GM13977 (cell line): Measurements from ENCODE around the gene RAB44.

Experiments
- DNase-seq: peaks from one replicate; pipeline ENCODE4 v3.0.0; 2012; ENCODE audit warnings: low spot score
- in situ Hi-C: fragments of 300-500 bp; cut with MboI; formaldehyde crosslinking; loops from one replicate; pipeline ENCODE4 v1.12.0; 2022; ENCODE audit warnings: low sequenced_read_pairs, low pct_unique_long_range_greater_than_20kb, mixed read lengths, inconsistent platforms; ENCODE audit not compliant: unreplicated experiment
- TF ChIP-seq, protein P1 (sequence below): IDR thresholded peaks from 2 replicates; pipeline ENCODE4 v1.5.1; 2012; ENCODE audit warnings: mild to moderate bottlenecking, control low read depth; ENCODE audit not compliant: insufficient read depth; ENCODE audit errors: extremely low read depth, missing control alignments

RAB44 gene

DNA sequence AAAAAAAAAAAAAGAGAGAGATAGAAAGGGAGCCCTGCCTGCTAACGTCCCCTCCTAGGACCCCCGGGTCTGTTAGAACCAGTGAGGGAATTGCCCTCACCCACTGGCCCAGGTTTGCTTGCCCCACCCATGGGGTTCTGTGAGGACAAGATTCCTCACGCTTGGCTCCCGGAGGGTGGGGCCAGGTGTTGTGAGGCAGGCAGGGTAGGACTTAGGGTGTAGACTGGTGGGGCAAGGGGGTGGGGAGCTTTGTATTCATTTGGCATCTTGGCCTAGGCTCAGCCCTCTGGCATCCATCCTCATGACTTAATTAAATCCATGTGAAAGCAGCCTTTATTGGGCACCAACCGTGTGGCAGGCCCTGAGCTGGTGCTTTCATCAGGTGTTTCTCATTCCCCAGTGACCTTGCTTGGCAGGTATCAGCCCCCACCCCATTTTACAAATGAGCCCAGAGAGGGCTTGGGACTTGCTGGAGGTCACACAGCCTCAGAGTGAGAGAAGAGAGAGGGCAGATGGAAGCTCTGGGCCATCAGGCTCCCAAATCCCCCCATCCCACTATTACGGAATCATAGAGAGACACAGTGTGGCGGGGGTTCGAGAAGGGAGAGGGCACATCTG is 19.0 kb downstream of the RAB44 start:
- in situ Hi-C loops: no loop called here
- TF ChIP-seq, protein P1, sequence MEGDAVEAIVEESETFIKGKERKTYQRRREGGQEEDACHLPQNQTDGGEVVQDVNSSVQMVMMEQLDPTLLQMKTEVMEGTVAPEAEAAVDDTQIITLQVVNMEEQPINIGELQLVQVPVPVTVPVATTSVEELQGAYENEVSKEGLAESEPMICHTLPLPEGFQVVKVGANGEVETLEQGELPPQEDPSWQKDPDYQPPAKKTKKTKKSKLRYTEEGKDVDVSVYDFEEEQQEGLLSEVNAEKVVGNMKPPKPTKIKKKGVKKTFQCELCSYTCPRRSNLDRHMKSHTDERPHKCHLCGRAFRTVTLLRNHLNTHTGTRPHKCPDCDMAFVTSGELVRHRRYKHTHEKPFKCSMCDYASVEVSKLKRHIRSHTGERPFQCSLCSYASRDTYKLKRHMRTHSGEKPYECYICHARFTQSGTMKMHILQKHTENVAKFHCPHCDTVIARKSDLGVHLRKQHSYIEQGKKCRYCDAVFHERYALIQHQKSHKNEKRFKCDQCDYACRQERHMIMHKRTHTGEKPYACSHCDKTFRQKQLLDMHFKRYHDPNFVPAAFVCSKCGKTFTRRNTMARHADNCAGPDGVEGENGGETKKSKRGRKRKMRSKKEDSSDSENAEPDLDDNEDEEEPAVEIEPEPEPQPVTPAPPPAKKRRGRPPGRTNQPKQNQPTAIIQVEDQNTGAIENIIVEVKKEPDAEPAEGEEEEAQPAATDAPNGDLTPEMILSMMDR: no peak
- DNase-seq: no peak

DNA sequence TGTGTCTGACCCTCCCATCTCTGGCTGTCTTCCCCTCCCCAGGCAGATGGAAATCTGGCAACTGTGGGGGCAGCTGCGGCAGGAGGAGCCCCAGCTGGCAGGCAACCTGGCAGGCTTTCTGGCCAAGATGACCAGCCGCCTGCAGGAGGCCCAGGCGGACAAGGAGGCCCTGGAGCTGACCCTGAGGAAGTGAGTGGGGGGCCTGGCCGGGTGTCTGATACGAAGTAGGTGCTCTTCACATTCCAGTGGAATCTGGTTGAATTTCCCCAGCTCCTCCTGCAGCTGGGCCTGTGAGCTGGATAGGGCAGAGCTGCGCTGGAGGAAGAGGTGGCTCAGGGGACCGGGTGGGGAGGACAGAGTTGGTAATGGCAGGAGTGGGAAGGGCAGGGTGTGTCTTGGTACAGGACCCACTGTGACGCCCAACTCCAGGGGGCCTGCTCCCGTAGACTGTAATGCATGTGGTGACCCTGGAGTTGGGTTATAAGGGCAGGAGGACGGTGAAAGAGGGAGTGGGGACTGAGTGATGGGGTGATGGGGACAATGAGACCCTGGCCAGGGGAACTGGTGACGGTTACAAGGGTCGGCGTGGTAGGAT is 19.7 kb downstream of the RAB44 start:
- in situ Hi-C loops: no loop called here
- TF ChIP-seq, protein P1: no peak
- DNase-seq: no peak

DNA sequence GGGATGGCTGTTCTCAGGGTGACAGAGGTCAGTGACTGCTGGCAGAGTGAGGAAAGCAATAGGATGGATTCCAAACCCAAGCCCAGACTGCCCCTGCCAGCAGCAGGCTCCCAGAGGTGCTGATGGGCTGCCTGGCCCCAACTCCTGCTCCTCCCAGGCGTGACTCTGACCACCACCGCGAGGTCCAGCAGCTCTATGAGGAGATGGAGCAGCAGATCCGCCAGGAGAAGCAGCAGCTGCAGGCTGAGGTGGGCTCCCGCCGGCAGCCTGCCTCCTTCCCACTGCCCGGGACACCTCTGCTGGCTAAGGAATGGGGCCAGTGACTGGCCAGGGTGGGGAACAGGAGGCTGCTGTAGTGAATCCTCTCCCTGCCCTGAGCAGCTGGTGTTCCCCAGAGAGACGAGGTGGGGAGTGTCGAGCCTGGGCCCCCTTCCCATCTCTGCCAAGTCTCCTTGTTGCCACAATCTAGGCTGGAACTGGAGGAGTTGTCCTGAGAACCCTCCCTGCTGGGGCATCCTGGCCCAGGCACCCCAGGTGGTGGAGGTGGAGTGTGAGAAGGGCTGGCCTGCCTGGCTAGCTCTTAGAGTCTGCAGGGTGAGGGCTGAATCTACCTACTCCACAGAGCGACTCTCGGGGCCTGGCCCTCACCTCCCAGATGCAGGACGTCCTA is 20.4 kb downstream of the RAB44 start:
- in situ Hi-C loops: no loop called here
- DNase-seq: no peak
- TF ChIP-seq, protein P1: no peak

DNA sequence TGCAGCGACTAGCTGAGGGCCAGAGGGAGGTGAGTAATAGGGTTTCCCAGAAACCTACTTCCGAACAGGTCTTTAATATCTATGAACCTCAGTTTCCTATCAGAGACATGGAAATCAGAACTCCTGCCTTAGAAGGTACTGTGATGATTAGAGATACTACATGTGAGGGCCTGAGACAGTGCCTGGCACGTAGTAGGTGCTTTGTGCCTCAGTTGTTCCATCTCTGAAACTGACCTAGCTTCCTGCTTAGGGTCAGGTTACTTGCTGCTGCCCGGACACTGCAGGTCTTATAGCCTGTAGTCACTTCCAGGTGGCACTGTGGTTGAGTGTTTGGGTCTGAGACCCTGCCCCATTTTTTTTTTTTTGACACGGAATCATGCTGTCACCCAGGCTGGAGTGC is 20.9 kb downstream of the RAB44 start:
- DNase-seq: no peak
- TF ChIP-seq, protein P1: no peak
- in situ Hi-C loops: no loop called here

DNA sequence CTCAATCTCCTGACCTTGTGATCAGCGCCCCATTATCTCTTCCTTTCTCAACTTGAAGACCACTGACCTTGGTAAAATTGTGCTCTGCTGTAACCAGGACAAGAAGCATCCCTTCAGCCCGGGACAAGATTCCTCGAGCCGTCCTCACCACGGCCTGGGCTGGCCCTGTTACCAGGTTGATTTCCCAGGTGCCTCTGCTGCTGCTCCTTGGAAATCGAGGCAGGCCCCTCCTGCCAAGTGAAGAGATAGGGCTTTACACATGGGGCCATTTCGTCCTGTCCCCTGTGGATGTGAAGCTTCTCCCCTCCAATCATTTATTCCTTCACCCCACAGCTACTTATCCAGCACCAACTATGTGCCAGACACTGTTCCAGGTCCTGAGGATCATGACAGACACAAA is 21.5 kb downstream of the RAB44 start:
- no peak for DNase-seq
- in situ Hi-C loops: no loop called here
- TF ChIP-seq, protein P1: no peak

DNA sequence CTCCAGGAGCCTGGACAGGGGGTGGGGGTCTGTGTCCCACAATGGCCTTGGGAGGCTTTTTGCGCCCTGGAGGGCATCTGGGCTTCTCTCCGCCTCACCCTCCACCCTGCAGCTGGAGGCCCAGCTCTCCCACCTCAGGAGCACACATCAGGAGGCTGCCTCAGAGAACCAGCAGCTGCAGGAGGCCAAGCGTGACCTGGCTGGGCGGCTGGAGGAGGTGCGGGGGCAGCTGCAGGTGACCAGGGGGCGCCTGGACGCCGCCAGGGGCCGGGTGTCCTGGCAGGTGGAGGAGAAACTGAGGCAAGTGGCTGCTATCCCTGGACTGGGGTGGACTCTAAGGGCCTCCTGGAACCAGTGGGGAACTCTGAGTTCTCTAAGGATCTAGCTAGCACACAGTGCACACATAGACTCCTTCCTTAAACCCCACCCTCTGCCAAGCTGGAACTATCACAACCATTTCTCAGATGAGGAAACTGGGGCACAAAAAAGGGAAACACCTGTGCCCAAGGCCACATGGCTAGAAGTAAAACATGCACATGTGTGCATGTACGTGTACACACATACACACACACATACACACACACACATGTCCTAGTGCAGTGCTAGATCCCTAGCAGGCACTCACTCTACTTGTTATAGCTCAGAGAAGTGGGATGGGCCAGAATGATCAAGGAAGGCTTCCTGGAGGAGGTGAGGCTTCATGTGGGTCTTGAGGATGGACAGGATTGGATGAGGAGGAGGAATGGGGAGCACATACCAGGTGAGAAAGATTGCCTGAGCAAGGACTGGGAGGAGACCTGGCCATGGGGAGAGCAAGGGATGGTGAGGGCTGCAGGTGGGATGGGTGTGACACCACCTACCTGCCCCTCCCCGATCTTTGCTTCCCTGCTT is 22.9 kb downstream of the RAB44 start:
- in situ Hi-C loops: no loop called here
- DNase-seq: no peak
- TF ChIP-seq, protein P1: no peak
